HG03469 (cell line): ENCODE data around the gene BAIAP2.

Experiments used
- ATAC-seq: cut with Tn5 transposase; IDR thresholded peaks from one replicate; pipeline ENCODE4 v1.9.1; 2021; ENCODE audit warnings: mild to moderate bottlenecking, moderate library complexity, moderate number of reproducible peaks; ENCODE audit not compliant: unreplicated experiment

The BAIAP2 gene

DNA sequence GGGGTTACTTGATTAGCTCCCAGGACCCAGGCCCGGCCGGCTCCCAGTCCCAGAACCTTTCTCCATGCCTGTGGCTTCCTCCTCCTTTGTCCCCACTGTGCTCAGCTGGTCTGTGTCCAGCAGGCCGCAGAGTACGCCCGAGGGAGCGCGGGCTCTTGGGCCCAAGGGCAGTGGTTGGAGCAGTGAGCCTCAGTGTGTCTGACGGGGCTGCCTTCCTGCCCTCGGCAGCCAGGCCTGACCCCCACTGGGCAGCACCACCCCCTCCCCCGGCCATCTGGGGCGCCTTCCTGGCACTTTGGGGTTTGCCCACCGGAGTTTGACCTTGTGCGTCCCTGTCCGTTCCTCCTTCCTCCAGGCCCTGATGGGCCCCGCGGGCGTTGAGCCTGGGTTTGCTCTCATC, 67.9 kb downstream of the BAIAP2 start:
- ATAC-seq = no peak

DNA sequence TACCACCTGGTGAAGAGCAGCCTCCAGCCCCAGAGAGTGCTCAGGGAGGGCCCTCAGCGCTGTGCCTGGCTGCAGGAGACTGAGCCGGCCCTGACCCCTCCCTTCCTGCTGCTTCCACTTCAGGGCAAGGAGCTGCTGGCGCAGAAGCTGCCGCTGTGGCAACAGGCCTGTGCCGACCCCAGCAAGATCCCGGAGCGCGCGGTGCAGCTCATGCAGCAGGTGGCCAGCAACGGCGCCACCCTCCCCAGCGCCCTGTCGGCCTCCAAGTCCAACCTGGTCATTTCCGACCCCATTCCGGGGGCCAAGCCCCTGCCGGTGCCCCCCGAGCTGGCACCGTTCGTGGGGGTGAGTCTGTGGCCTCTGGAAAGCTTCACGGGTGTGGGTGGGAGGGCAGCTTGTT, 68.4 kb downstream of the BAIAP2 start:
- ATAC-seq = no peak

DNA sequence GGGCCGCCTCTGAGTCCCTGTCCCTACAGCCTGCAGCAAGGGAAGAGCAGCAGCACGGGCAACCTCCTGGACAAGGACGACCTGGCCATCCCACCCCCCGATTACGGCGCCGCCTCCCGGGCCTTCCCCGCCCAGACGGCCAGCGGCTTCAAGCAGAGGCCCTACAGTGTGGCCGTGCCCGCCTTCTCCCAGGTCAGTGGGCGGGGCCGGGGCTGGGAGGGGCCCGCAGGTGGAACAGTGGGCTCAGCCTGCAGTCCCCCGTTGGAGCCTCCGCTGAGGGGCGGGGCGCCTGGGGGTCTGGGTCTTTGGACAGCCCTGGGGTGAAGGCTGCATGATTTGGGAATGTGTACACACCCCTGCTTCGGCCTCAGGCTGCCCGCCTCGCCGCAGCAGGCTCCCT, 71.8 kb downstream of the BAIAP2 start:
- no peak for ATAC-seq

DNA sequence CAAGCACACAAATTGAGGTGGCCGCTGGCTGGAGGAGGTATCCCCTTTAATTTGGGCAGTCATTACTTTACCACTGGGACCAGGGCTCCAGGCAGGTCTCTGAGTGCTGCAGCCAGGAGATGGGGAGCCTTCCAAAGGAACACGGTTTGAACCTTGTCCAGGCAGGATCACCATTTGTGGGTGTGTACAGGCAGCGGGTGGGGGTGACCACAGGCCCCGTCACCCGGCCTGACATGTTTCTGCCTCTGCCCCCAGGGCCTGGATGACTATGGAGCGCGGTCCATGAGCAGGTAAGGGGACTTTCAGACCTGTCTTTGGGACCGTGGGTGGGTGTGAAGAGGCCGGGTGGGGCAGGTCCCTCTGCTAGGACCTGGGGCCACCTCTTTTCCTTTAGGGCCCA, 73.3 kb downstream of the BAIAP2 start:
- ATAC-seq = no peak

DNA sequence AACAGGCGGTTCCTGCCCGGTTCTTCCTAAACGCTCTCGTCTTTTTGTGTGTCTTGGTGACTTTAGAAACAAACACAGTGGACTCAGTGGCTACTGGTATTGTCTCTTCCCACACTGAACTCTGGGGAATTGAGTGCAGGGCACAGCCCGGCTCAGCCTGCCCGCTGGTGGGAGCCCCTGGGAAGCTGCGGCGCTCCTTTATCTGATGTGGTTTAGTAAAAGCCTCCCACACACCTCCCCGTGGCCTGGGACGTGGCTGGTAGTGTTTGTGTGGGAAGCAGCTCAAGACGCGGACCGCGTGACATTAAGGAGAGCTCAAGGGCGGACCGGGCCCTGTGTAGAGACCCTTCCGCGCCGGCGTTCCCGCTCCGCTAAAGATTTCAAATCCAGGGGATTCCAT, 75.0 kb downstream of the BAIAP2 start:
- ATAC-seq = no peak

DNA sequence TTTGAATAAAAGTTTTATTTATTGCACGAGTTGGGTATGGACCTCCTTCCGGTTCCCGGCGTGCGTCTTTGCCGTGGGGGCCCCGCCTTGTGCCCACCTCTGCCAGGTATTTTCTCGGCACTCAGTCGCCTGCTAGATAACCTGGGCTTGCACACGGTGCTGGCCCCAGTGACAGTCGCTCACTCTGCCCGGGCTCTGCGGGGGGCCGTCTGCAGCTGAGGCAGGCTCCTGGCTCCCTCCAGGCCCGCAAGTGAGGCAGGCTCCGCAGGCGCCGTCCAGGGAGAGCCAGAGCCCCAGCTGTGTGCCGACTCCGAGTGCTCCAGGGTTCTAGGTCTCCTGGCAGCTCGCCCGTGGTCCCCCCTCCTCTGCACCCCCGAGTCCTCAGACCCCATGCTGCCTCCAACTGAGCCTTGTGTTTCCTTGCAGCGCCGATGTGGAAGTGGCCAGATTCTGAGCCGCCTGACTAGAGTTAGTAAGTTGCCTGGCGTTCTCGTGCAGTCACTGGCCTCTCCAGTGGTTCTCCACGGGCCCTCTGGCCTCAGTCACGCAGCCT, 75.6 kb downstream of the BAIAP2 start:
- no peak for ATAC-seq

DNA sequence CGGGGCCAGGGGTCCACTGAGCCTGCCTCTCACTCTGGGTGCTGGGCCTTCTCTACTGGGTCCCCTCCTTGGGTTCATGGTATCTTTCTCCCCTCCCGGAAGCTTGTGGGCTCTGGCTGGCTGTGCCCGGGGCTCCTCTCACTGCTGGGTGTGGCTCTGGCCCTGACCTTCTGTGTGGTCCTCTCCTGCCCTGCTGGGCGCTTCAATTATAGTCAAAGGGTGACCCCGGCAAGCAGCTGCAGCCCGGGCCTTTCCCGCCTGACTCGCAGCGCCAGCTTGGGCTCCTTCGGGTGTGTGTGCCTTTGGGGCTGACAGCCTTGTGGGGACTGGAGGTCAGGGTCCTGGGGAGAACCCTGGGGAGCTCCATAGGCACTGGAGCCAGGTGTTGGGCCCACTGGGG, 76.1 kb downstream of the BAIAP2 start:
- ATAC-seq = no peak

DNA sequence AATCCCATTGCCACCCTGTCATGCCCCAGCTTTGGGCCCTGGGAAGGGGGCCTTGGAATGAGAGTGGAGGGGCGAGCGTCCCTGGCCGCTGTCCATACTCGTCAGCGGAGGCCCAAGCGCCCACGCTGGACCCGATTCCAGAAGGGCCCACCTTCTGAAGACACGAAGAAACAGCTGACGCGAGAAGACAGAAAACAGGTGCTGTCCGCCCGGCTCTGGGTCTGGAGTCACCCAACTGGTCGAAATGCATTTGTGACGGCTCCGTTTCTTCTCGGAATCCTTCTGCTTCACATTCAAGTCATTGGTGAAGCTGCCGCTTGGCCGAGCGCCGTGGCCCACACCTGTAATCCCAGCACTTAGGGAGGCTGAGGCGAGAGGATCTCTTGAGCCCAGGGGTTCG, 77.5 kb downstream of the BAIAP2 start:
- no peak for ATAC-seq

DNA sequence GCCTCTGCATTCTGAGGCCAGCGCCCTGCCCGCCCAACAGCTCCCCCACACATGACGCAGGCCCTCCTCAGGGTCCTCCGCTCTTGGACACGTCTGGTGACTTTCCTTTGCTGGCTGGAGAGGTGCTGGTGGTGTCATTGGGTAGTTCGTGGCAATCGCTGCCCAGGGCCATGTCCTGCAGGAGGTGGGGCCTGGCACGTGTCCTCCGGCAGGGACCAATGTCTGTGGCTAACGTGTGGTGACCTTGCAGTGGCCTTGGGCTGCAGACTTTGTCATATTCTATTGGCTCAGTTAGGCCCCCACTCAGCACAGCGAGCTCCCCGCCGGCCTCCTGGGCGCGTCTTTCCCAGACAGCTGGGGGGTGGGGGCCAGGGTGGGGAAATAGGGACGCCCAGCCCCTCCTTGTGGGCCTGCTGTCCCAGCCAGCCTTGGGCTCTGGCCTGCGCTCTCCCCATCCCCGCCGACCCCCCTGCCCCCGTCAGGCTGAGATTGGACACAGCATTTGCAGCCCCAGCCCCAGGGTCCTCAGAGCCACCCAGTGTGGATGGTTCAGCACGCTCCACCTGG, 78.3 kb downstream of the BAIAP2 start:
- no peak for ATAC-seq

DNA sequence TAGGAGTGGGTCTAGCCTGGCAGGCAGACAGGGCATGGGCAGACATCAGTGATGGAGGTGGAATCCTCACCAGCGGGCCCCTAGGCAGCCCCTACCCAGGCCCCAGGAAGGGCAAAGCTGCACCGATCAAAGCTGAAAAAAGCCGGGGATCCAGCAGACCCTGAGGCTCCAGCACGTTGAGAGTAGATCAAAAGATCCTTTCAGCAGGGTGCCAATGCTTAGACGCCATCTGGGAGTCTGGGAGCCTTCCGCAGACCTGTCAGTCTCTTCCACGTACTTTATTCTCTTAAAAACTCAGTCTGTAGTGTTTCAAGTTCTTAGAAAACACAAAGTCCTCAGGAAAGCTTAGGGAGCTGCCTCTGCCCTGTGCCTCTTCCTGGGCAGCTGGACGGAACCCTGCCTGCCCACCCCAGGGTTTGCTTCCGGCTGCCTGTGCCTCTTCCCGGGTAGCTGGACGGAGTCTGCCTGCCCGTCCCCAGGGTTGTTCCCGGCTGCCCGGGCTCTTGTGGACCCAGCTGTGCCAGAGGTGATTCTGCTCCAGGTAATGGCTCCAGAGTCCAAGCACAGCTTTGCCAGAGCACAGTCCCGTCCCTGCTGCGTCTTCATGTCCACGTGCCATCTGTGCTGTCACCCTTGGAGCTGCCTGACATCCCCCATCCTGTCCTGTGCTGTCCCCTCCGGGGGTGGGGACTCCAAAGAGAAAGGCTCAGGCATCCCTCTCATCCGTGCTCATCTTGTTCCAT, 79.6 kb downstream of the BAIAP2 start:
- ATAC-seq = no peak

DNA sequence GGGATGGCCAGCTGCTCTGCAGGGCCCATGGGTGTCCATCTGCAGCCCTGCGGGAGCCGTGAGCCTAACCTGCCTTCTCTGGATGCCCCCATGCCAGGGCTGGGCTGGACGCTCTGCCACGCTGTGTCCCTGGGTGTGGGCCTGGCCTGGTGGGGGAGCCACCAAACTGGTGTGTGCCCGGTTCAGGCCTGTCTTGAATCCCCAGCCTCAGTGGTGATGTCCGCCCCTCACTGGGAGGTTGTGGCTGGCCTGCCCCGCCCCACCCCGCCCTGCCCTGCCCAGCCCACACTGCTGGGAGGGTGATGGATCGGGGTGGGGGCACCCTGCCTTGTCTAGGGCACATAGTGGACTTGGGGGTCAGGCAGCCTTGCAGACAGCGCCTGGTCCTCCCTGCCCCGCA, 80.3 kb downstream of the BAIAP2 start:
- no peak for ATAC-seq

DNA sequence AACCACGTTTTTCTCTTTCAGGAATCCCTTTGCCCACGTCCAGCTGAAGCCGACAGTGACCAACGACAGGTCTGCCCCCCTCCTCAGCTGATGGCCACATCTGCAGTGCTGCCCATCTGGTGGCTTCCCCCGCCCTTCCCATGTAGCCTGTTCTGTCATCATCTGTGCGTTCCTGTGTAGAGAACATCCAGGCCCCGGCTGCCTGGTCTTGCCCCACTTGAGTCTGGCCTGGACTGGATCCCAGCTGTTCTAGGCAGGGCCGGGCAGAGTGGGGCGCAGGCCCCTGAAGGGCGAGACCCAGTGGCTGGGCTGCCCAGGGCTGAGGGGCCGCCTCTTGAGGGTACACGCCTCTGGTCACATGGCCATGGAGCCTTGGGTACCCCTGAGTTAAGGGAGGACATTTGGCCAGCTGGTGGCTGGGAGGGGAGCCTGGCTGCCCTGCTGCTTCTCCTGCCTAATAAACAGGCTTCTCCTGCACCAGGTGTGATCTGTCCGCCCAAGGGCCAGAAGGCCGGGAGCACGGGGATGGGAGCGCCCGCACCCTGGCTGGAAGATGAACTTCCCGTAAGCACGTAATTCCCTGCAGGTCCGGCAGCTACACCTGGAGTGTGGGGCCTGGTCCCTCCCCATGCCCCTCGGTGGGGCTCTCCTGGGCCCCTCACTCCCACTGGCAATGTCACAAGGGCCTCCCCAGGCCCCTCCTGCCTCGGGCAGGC, 81.0 kb downstream of the BAIAP2 start:
- ATAC-seq = no peak

DNA sequence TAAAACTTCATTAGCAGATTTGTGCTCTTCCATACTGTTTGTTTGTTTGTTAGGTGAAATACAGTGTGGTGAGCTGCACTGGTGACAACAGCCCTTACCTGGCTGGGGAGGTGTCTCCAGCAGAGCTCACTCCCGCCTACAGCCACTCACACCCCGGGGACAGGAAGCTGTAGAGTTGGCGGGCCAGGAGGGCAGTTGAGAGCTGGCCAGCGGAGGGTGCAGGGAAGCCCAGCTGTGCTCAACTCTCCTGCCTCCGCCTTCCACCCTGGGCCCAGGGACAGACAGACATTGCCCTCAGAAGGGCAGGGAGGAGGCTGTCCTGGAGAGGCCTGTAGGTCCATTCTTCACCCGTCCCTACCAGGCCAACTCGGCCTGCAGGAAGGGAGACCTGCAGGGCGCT, 81.8 kb downstream of the BAIAP2 start:
- ATAC-seq = no peak

DNA sequence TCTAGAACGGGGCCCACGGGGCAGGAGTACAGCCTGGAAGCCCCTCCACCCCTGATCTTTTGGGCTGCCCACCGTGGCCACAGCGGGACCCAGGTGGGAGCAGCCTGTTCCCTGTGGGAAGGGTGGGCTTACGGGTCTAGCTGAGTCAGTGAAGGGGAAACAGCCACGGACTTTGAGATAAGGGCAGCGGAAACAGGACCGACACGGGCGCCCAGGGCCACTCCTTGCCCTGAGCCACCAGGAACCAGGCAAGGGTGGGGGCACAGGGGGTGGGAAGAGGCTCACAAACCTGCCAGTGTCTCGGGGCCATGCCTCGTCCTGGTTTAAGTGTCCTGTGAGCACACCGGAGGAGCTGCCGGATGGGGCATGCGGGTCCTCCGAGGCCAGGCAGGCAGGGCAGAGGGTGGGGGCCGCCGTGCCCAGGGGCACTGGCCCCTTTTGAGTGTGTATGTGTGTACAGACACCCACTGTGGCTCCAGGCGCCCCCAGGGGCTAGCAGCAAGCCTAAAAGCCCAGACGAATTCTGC, 82.8 kb downstream of the BAIAP2 start:
- no peak for ATAC-seq

DNA sequence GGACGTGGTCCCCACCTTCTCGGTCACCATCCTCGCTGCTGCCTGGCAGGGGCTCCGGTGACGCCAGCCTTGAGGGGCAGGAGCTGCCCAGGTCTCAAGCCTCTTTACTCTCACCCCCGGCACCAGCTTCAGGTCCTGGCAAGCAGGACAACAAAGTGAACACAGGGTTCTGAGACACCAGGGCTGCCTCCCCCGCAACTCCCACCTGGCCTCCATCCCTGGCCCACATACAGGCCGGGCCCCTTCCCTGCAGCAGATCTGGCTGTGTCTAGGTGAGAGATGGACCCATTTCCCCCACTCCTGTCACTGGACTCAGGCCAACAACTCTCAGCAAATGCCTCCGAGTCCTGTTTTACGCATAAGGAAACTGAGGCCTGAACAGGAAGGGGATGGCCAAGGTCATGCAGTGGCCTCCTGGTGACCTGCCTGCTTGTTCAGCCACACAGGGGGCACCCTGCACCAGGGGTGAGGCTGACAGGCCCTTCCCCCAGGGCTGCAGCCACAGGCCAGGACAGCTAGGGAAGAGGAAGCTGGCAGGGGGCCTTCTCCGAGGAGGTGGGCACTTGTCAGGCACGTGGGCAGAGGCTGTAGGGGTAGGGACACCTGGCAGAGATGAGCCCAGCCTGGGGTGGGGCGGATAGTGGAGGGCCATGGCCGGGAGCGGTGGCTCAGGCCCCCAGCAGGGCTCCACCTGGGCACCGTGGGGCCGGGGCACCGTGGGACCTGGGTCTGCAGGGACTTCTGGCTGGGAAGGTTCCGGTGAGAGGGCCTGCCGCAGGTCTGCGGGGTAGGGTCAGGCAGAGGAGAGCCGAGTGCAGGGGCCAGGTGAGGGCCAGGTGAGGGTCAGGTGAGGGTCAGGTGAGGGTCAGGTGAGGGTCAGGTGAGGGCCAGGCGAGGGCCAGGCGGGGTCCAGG, 83.6 kb downstream of the BAIAP2 start:
- ATAC-seq = no peak

DNA sequence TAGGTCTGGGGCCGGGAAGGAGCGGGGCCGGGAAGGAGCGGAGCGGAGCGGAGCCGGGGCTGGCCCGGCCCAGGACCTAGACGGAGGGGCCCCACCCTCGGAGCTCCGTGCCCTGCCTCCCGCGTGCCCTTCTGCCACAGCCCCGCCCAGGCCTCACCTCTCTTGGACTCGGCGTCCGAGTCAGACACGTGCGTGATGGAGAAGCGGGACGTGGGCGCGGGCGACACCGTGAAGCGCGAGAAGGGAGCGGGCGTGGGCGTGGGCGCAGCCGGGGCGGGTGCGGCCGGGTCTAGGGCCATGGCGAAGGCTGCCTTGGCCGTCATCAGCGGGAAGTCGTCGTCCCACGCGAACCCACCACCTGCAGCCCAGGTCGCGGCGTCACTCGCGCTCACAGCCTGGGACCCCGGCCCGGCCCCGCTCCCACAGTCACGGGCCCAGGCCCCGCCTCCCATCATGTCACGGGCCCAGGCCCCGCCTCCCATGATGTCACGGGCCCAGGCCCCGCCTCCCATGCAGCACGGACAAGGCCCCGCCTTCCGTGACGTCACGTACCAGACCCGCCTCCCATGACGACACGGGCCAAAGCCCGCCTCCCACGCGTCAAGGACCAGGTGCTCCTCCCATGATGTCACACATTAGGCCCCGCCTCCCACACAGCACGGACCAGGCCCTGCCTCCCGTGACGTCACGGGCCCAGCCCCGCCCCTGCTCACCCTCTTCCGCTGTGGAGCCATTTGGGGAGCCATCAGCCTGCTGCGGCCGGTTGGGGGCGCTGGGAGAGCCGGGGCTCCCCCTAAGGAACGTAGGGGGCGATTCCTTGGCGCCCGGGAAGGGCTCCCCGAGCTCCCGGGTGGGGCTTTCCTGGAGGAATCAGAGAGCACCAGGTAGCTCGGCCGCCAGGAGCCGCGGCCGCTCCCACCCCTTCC, 84.5 kb downstream of the BAIAP2 start:
- ATAC-seq = no peak

DNA sequence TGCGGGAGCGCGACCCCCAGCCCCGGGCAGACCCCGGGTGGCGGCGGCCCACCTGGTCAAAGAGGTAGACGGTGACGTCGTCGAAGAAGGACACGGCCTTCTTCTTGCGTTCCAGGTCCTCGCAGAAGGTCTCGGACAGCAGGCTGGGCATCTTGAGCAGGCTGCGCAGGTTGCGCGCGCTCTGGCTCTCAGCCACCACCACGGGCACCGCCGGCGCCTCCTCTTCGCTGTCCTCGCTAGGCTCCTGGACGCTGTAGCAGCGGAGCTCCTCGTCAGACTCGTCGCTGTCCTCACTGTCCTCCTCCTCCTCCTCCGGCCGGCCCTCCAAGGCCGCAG, 85.2 kb downstream of the BAIAP2 start:
- ATAC-seq = no peak

DNA sequence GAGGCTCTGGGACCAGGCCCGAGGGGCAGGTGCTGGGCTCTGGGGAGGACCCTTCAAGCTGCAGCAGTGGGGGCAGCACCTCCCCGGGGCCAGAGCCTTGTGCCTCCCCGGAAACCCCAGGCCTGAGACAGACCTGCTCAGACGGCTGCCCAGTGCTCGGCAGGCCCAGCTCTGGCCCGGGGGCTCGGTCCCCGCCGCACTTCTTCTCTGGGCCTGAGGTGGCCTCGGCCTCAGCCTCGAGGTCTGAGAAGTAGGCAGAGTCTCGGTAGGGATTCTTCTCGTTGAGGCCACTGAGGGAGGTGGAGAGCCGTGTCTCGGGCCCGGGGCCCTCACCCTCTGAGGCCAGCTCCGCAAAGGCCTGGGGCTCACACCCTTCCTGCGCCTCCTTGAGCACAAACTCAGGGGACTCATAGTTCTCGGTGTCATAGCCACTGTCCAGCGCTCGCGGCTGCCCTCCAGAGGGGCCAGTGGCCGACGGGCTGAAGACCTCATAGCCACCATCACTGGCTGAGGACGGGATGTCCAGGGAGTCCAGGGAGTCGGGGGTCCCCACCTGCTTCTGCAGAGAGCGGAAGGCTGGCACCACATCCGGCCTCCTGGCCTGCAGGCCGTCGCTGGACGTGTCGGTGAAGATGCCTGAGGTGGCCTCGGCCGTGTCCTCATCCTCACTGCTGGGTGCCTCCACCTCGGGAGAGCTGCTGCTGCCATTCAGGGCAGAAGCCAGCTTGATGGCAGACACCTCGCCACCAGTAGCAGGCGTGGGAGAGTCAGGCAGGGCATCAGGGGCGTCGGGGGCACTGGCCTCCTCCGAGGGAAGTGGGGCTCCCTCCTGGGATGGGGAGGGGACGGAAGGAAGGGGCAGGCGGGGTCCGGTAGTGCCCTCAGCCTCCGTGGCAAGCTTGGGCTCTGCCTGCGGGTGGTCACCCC, 86.0 kb downstream of the BAIAP2 start:
- ATAC-seq = no peak
